GM18498 (cell line): ENCODE data around the gene CXCL5.
"Not testable (repeated sequence)": the region's sequence is repeated elsewhere in the genome, so short reads cannot be mapped to it uniquely, and the experiment has no call there.

Source experiments
- ATAC-seq: cut with Tn5 transposase; IDR thresholded peaks from one replicate; pipeline ENCODE4 v1.9.1; 2021; ENCODE audit warnings: mild to moderate bottlenecking, moderate library complexity; ENCODE audit not compliant: unreplicated experiment

CXCL5 gene

DNA sequence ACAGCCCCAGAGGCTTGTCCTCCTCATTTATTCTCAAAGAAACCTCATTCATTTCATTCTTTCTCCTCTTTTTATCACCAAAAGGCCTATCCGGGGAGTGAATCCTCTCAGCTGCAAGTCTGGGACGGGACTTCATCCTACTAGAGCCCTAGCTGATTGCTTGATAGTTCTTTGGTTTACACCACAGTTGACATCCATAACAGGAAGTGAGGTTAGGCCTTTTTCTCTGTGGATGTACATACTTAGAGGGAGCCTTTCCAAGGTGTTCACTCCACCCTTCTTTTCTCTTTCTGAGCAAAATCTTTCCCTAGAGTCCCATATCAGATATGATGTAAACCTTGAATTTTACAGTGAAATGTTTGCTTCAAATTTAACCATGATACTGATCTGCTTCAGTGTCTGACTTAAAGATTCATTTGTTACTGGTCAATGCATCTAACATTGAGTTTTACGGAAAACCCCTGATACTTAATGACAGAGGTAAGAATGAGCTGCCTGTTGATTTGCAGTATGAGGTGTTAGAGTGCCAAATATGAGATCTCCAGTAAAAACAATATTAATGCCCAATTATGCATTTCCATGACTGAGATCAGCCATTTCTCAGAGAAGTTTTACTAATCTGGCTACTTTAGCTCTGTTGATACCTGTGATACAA, 16.8 kb upstream of the CXCL5 start:
- no peak for ATAC-seq

DNA sequence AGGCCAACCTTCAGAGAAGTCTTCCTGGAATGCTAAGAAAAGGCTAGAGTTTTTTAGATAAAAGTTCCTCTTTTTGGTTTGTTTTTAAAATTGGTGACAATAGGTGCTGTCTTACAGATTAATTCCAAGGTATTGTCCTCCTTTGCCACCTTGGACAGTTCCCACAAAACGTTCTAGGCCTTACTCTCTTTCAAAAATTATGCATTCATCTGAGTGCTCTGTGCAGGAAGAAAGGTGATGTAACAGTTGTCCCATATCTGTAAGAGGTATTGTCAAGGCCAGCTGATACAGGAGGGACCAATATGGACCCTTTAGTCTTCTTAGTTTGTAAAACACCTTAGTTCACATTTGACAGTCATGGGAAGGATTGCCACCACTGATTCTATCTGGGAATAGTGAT, 15.9 kb upstream of the CXCL5 start:
- no peak for ATAC-seq

DNA sequence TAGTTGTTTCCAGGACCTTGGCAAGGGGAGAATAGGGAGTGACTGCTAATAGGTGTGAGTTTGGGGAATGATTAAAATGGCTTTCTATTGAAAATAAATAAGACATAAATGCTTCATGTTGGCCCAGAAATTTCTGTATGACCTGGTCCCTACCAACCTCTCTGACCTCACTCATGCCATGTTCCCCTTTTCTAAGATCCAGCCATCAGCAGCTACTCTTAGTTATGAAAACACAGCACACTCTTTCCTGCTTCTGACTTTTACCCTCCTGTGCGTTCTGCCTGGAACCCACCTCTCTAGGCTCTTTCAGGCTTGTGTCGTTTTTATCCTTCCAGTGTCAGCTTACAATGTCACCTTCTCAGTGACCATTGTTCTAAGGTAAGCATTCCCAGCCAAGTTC, 14.8 kb upstream of the CXCL5 start:
- no peak for ATAC-seq

DNA sequence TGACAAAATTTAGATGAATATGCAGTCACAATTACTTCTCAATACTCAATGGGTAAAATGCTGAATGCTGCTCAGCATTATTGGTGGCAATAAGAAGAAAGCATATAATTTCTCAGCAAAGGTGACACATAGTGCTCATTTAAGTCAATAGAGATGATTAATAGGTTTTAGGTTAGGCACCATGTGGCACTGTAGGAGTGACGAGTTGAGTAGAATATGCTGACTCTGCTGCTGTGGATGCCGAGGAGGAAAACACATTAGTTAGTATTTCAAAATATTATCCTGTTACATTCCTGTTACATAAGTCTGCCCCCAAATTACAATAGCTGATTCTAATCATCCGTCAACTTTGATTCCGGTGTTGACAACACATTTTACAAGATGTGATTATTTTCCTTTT, 13.7 kb upstream of the CXCL5 start:
- no peak for ATAC-seq

DNA sequence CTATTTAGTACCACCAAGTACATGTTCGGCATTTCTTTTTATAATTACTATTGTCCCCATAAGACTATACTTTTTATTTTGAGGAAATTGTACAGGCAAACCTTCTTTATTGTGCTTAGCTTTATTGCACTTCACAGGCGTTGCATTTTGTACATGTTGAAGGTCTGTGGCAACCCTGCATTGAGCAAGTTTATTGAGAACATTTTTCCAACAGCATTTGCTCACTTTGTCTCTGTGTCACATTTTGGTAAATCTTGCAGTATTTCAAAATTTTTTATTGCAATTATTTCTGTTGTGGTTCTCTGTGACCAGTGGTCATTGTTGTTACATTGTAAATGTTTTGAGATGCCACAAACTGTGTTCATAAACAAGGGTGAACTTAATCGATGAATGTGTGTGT, 10.8 kb upstream of the CXCL5 start:
- no peak for ATAC-seq

DNA sequence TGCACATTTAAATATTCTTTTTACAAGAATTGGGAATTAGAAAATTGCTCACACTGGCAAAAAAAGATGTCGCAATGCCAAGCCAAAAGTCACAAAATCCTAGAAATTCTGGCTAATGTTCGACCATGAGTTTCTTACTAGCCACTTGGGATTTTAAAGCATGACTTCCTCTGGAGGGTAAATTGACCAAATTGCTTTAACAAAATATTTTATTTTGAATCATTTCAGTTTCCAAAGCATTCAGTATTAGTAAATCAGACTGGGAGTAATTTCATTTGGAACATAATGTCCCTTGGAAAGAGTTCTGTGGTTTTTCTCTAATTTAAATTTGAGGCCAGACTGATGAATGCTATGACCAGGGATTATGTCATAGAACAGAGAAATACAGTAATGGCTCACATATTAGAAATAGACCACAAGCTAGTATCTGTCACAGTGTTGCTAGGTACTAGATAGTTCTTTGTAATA, 7.6 kb upstream of the CXCL5 start:
- no peak for ATAC-seq

DNA sequence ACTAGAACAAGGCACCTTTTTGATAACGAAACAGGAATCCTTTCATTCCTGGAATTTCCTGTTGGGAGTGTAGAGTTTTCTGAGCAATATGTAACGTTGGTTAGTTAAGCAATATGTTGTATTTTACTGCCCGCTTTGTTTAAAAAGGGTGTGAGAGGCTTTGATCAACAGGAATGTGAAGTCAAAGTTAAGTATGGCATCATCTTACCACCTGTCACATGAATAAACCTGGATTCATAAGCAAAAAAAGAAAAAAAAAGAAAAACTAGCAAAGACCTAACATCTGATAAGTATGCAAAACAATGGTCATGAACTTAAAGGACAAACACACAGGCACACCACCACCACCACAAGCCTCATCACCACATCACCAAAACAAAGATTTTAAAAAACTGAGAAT, 7.1 kb upstream of the CXCL5 start:
- no peak for ATAC-seq

DNA sequence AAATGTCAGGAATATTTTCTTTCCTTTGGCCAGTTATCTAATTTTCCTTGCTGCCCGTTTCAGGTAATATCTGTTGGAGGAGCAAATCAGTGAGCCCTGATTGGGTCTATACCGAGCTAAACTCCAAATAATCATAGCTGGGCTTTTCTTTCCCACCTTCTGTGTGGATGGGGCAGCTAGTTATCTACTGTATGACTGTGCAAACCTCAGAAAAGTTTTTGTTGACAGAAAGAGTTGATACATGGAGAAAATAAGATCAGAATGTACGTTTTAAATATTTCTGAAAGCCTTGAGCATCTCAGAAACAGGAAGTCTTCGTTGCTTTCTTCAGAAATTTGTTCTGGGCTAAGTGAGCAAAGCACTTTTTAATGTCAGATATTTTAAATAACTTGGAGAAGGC, 6.2 kb upstream of the CXCL5 start:
- no peak for ATAC-seq

DNA sequence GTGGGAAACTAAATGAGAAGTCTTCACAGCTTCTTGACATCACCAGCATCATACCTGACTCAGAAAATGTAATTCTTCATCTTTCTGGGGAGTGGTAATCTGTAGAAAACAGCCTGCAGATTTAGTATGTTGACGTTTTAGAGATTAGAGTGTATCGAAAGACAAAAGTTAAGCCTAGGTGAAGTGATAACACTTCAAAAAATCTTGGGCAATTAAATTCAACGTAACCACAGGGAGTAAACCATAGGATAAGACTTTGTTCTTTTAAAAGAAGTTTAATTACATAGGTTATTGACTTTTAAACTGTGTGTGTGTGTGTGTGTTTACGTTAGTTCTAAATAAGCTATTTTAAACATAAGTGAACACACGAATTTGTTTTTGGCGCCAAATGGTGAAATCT, 1.8 kb upstream of the CXCL5 start:
- no peak for ATAC-seq

DNA sequence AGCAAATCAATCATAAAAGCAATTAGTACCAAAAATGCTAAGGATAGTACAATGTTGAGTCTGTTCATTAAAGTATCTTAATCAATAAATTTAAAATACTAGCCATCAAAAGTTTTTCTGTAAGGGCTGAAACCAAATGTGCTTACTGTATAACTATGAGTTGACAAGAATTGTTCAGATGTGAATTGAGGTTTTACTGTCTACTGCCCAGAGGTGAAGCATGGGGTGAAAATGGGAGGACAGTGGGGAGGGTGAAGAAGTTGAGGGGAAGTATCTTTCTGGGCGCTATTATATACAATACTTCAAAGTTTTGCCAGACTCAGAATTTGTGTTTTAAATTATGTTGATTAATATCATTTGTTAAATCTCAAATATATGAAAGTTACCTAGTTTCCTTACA, 6.4 kb downstream of the CXCL5 start:
- ATAC-seq: no peak

DNA sequence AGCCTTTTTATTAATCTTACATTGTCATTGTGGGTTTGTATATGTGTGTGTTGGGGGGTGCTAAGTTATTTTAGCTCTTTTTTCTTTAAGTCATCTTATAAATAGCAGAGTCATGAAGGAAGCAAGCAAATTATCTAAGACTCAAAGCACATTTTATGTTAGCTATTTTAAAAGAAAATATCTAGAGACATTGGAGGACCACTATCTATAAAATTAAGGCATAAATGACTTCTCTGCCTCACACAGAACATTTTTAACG, 6.8 kb downstream of the CXCL5 start:
- no peak for ATAC-seq

DNA sequence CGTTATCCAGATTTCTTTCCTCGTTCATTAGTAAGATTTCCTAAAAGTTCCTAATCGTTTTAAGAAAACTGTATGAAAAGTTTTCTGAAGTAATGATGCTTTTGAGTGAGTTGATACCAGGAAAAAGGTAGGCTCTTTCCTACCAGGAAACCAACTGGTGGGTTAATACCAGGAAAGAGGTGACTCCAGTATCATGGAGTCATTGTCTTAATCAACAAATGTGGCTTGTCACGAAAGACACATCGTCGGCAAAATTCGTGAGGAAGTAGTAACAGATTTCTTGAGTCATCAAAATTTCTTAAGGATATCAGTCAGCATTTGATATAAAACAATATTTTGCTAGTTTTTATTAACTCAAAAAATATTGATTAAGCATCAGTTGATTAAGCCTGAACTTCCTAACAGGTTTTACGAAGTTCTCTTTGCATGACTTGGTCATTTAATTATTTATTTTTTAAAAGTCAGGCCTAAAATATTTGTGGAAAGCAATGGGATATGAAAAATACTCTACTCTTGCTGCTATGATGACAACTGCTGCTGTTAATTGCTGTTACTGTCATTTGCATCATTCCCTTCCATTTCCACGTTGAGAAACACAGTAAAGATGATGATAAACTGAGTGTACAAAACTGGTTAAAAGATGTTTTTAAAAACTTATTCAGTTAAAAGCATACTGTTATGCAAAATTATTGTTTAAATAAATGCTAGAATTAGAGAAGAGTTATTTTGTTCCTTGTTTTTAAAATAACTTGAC, 7.3 kb downstream of the CXCL5 start:
- no peak for ATAC-seq

DNA sequence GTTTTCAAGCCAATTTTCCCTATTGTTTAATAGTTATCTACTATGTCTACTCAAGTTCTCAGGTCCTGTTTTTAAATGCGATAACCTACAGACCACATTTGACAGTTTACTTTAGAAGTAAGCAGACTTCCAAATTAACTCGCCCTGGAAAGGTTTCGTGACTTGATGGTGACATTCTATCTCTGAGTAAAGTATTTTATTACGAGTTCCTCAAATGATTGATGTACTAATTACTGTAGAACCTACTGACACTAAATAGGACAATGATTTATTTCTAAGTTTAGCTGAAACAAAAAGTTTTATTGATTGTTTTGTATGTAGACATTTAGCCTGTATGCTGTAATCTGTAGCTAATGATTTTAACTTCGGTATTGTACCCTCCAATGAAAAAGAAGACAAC, 8.5 kb downstream of the CXCL5 start:
- no peak for ATAC-seq

DNA sequence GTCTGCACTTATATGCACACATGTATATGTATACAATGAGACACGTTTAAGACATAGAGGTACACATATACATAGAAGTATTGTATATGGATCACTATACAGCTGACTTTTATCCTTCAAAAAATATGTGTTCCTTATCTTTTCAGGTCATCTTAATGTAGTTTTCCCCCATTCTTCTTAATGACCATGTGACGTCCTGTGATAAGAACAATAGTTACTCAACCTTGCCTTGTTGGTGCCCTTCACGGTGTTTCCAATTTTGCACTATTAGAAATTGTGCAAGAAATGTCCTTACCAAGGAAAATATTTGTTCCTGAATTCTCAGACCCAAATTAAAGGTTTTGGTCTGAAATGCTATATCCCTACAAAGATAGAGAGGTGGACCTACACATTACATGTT, 9.4 kb downstream of the CXCL5 start:
- ATAC-seq: no peak

DNA sequence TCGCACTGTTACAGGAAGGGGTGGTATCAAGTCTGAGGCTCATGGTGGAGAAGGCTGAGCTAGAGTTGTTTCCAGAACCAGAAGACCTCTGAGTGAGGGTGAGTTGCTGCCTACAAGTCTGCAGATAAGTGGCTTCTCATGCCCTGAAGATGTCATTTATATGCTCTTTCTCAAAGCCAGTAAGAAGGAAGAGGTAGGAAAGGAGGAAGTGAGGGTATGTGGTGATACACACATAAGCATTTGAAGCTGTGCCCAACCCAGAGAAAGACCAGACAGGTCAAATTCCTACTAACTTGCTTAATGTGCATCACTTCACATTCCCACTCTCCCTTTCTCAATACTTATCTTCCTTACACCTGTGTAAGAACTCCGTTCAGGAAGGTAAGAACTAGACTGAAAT, 10.4 kb downstream of the CXCL5 start, which contains the start of gene PPBP:
TSS of gene PPBP (minus strand) at position 130 of the 400 bp plus-strand sequence. CDS start at position 43, 87 bp downstream.
- no peak for ATAC-seq

DNA sequence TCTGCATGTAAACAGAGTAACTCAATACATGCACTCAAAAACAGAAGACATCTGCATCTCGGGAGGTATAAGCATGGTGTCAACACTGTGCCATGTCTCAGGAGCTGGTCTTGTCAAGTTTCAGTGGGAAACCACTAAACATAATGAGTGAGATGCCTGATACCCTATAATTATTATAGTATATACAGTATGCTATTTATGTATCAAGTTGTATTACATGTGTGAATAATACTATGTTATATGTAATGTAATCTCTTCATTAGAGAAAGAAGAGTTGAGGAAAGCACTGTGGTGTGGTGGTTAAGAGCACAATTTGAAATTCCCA, 13.0 kb downstream of the CXCL5 start:
- no peak for ATAC-seq

DNA sequence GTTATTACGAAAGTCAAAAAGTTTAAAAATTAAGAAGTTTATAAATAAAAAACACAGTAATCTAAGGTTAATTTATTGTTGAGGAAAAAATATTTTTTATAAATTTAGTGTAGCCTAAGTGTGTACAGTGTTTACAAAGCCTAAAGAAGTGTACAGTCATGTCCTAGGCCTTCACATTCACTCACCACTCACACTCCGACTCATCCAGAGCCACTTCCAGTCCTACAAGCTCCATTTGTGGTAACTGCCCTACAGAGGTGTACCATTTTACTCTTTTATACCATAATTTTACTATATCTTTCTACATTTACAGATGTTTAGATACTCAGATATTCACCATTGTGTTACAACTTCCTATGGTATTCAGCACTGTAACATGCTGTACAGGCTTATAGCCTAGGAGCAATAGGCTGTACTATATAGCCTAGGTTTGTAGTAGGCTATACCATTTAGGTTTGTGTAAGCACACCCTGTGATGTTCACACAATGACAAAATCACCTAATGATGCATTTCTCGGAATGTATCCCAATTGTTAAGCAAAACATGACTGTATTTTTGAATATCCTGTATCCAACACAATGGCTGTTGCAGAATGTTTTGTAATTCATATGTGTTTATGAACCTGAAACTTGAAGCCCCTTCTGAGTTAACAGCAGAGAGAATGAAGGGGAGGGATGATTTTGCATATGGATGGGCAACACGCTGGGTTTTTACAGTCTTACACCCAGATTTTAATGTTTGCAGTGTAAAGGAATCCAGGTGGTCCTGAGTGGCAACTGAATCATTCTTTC, 13.5 kb downstream of the CXCL5 start:
- ATAC-seq: no peak

DNA sequence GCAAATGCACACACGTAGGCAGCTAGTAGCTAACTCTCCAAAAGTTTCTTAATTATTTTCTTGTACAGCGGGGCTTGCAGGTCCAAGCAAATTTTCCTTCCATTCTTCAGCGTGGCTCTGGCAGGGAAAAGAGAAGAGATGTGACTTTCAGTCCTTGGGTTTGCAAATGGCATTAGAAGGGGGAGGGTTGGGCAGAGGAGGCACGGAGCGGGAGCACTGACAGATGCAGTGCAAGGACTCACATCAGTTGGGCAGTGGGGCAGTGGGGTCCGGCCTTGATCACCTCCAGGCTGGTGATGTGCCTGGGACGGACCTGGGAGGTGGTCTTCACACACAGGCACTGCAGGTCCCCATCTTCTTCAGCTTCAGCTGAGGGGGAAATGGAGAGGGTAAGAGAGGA, 17.3 kb downstream of the CXCL5 start:
- ATAC-seq: not testable (repeated sequence)

DNA sequence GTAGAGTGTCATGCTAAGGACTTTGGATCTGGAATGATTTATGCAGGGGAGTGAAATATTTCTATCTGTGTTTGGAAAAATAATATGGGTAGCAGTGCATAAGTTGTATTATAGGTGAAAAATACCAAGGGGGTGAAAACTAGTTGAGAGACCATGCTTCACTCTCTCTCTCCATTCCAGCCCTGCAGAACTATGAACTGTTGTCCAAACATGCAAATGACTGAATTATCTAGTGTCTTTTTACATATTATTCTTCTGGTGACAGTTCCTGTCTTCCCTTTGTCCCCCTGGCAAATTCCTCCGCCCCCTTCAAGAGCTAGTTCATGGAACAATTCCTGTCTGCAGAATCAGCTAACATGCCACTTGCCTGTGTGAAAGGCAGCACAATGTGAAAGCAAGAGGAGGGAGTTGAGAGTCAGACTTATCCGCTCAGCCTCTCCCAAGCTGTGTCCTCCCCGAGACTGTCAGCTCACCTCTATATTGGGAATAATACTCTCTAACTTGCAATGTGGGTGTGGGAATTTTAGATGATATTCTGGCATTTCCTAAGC, 19.0 kb downstream of the CXCL5 start:
- ATAC-seq: no peak

DNA sequence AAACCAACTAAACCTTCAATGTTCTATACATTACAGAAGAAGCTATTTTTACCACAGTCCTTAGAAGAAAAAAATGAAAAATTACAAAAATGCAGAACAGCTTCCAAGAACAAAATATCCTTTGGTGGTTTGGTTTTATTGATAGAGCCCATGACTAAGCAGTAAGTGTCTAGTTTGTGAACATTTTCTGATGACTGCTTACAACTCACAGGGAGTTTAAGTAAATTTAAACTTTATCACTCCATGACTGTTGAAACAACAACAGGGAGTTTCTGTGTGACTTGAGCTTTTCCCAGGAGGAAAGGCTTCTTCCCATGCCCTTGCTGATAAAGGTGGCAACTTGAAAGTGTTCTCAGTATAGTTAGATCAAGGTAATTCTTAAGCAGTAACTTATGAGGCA, 19.6 kb downstream of the CXCL5 start:
- no peak for ATAC-seq

DNA sequence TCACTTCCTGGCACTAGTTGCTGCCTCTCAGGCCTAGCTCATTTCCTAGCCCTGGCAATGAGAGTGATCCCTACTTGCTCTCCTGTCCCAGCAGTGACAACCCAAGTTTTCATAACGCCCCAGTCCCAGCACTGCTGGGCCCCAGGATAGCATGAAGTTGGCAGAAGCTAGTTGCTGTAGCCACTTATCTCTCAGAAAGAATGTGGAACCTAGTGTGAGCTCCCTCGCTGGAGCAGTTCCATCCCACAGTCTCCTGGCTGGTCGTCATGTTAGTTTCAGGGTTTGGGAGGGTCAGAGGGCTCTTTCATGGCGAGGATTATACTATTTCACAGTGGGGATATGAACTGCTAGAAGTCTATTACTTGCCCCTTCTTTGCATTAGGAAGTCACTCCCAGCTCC, 21.8 kb downstream of the CXCL5 start:
- no peak for ATAC-seq

DNA sequence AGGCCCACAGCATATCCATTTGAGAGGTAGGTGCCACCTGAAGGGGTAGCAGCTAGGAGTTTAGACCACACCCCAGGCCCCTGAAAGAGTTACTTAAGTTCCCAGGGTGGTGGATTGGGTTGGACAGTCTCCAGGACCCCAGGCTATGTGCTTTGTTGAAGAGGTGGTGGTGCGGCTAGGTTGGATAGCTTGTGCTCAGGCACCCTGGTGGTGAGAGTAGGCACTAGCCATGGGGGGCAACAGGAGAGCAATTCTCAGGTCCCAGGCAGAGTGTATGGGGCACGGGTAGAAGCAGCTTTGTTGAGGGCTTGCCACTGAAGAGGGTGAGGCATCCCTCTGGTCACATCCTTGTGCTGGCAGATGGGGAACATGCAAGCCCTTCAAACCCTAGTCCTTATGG, 22.3 kb downstream of the CXCL5 start:
- ATAC-seq: no peak
